BE2C (cell line): ENCODE data around the gene ARSD.
"Not testable (repeated sequence)": the region's sequence is repeated elsewhere in the genome, so short reads cannot be mapped to it uniquely, and the experiment has no call there.

ENCODE experiments used
- DNase-seq: peaks from one replicate; pipeline ENCODE4 v3.0.0-alpha.2; 2020
- H3K27me3 ChIP-seq: fragments of 250-450 bp; sonication (Bioruptor Pico); 2 replicates; pipeline ENCODE4 v1.5.1; 2020; ENCODE audit warnings: mild to moderate bottlenecking
- H3K36me3 ChIP-seq: fragments of 250-450 bp; sonication (Bioruptor Pico); 2 replicates; pipeline ENCODE4 v1.5.1; 2020; ENCODE audit warnings: mild to moderate bottlenecking
- H3K4me1 ChIP-seq: fragments of 250-450 bp; sonication (Bioruptor Pico); 2 replicates; pipeline ENCODE4 v1.5.1; 2020
- H3K4me3 ChIP-seq: 2 replicates; pipeline ENCODE4 v1.5.1; 2011; ENCODE audit warnings: low read depth, low read length
- H3K9me3 ChIP-seq: fragments of 250-450 bp; sonication (Bioruptor Pico); 2 replicates; pipeline ENCODE4 v1.5.1; 2020
- CTCF ChIP-seq: IDR thresholded peaks from 2 replicates; pipeline ENCODE4 v1.5.1; 2012; ENCODE audit warnings: mild to moderate bottlenecking, low read depth, low read length

The ARSD gene

DNA sequence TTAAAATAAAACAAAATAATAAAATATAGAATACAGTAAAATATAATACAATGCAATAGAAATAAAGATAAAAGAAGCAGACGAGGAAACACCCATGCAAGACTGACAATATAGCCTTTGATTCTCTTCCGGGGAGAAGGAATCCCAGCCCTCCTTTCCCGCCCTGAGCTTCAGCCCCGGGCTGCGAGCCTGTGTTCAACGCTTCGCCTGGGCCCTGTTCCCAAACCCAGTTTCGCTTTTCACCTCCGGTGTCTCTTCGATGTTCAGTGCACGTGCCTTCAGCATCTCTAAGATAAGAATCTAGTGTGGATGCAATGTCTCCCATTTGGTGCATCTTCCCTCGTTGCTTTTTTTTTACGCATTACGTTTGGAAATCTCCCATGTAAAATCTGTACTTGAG is 38.4 kb upstream of the ARSD start:
- DNase-seq, result no peak
- no peaks in the 10 kb centered on the region for H3K36me3 ChIP-seq
- H3K9me3 ChIP-seq, result no peaks in the 10 kb centered on the region
- H3K4me3 ChIP-seq, result no peak overlapping the region
- no peaks in the 10 kb centered on the region for H3K27me3 ChIP-seq
- no peaks in the 10 kb centered on the region for H3K4me1 ChIP-seq
- no peak for TF ChIP-seq CTCF

DNA sequence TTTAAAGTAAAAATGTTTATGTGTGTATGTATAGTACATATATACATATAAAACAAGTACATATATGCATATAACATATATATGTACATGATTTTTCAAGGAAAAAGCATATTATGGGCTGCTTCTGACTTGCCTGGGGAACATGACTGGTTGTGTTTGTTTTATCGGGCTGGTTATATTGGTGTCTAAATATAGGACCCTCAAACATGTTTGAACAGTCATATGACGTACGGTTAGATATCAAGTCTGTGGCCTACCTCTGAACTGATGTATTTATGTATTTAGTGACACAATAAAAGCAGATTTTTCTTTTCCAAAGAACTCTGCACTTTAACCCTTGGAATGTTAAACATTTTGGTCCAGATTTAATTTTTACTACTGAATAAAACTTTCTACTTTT is 37.9 kb upstream of the ARSD start:
- H3K4me1 ChIP-seq, result no peaks in the 10 kb centered on the region
- DNase-seq, result no peak
- no peak for TF ChIP-seq CTCF
- H3K9me3 ChIP-seq, result no peaks in the 10 kb centered on the region
- no peak overlapping the region for H3K4me3 ChIP-seq
- no peaks in the 10 kb centered on the region for H3K36me3 ChIP-seq
- no peaks in the 10 kb centered on the region for H3K27me3 ChIP-seq

GRCh38 chrX:2965965-2966364 is 36.8 kb upstream of the ARSD start:
- Histone ChIP-seq H3K36me3 (no peaks in the 10 kb centered on the region), H3K4me1 (no peaks in the 10 kb centered on the region), H3K27me3 (no peaks in the 10 kb centered on the region), H3K4me3 (no peak overlapping the region), H3K9me3 (no peaks in the 10 kb centered on the region)
- no peak for TF ChIP-seq CTCF
- DNase-seq, result no peak

DNA sequence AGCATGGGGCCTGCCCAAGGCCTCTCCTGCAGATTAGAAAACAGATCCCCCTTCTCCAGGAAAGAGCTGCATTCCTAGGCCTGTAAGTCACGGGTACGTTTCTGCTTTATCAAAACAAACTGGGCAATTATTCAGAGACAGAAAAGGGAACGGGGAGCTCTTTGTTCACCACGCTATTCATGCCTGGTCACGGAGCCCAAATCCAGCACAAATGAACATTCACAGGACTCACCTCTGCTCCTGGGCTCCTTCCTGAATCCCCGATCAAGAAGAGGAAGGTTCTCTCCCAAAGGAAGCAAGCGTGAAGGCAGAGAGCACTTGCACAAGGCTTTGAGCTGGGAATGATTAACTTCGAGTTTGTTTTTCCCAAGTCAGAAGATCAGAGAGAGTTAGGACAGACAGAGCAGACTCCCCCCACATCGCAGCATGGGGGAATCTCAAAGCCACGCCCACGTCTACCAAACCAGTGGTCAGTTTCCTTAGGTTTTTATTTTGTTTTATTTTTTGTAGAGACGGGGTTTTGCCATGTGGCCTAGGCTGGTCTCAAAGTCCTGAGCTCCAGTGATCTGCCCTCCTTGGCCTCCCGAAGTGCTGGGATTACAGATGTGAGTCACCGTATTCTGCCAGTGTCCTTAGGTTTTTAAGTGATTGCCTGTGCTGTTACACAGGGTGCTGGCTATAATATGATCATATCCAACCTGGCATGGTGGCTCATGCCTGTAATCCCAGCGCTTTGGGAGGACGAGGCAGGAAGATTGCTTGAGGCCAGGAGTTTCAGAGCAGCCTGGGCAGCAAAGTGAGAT is 35.1 kb upstream of the ARSD start:
- not testable (repeated sequence) for H3K9me3 ChIP-seq, H3K36me3 ChIP-seq, H3K4me1 ChIP-seq, DNase-seq, H3K4me3 ChIP-seq, H3K27me3 ChIP-seq

DNA sequence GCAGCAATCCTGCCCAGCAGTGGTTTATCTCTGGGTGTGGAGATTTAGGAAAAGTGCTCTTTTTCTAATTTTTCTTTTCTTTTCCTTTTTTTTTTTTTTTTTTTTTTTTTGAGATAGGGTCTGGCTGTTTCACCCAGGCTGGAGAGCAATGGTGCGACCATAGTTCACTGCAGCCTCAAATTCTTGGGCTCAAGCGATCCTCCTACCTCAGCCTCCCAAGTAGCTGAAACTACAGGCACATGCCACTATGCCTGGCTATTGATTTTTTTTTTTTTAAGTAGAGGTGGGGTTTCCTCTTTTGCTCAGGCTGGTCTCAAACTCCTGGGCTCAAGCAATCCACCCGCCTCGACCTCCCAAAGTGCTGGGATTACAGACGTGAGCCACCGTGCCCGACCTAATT is 34.3 kb upstream of the ARSD start:
- not testable (repeated sequence) for H3K36me3 ChIP-seq, H3K4me1 ChIP-seq, H3K9me3 ChIP-seq, DNase-seq, H3K4me3 ChIP-seq, H3K27me3 ChIP-seq

DNA sequence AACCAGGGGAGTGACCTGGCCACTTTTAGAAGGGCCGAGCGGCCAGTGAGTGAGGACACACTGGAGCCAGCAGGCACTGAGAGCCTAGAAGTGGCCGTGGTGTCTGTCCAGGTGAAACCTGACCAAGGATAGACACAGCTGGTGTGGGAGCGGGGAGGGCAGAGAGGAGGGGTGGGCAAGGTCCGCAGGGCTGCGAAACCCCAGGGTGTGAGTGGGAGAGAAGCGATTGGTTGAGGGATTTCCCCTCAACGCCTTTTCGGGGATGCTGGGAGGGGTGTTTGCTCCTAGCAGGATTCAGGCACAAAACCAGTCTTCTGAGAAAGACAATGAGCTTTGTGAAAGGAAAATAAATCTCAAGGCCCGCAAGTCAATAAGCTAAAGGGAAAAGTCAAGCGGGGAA is 33.2 kb upstream of the ARSD start:
- no peaks in the 10 kb centered on the region for H3K36me3 ChIP-seq
- no peaks in the 10 kb centered on the region for H3K4me1 ChIP-seq
- H3K4me3 ChIP-seq, result no peak overlapping the region
- no peak for TF ChIP-seq CTCF
- DNase-seq, result no peak
- no peaks in the 10 kb centered on the region for H3K27me3 ChIP-seq
- H3K9me3 ChIP-seq, result no peaks in the 10 kb centered on the region

GRCh38 chrX:2960861-2961515 is 31.8 kb upstream of the ARSD start:
- no peak for TF ChIP-seq CTCF
- H3K27me3 ChIP-seq, result no peaks in the 10 kb centered on the region
- H3K4me1 ChIP-seq, result no peaks in the 10 kb centered on the region
- DNase-seq, result no peak
- no peaks in the 10 kb centered on the region for H3K36me3 ChIP-seq
- no peak overlapping the region for H3K4me3 ChIP-seq
- no peaks in the 10 kb centered on the region for H3K9me3 ChIP-seq
